GM23338 (cell line): Measurements from ENCODE around the gene ANTXR1.

ENCODE experiments used
- CREB1 ChIP-seq: fragments of 250-450 bp; sonication (Bioruptor Pico); IDR thresholded peaks from 2 replicates; pipeline ENCODE4 v1.5.0; 2020; ENCODE audit warnings: low read depth, mild to moderate bottlenecking, moderate library complexity
- JUNB ChIP-seq: IDR thresholded peaks from one replicate; pipeline ENCODE4 v1.6.1; 2016; ENCODE audit warnings: antibody characterized with exemption; ENCODE audit not compliant: unreplicated experiment
- TF ChIP-seq, protein P1 (sequence below), 2 experiments: fragments of 200-600 bp in 1 of 2; sonication (generic) in 1 of 2; conservative IDR thresholded peaks; 2 replicates each; pipeline versions ENCODE4 v1.5.1 to v1.6.1; 2016 to 2017; ENCODE audit warnings: antibody characterized with exemption in 2 of 2, low read depth in 2 of 2, mild to moderate bottlenecking in 2 of 2, moderate library complexity in 1 of 2

DNA sequence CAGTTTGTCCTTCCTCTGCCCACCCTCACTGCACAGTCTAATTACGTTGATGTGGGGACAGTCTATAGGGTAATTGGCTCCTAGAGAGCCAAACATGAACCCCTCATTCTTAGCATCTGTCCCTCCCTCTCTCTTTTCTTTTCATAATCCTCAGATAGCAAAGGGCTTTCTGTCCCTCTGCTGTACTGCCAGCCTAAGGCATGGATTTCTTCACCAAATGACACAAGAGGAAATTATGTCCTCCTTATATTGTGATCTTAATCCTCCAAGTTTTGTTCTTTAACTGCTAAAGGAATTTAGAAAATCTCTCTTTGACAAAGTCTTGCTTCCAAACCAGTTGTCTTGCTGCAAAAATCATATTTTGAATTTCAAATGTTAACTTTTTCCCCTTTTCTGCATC, 18.5 kb downstream of the ANTXR1 start:
- TF ChIP-seq, protein P1, sequence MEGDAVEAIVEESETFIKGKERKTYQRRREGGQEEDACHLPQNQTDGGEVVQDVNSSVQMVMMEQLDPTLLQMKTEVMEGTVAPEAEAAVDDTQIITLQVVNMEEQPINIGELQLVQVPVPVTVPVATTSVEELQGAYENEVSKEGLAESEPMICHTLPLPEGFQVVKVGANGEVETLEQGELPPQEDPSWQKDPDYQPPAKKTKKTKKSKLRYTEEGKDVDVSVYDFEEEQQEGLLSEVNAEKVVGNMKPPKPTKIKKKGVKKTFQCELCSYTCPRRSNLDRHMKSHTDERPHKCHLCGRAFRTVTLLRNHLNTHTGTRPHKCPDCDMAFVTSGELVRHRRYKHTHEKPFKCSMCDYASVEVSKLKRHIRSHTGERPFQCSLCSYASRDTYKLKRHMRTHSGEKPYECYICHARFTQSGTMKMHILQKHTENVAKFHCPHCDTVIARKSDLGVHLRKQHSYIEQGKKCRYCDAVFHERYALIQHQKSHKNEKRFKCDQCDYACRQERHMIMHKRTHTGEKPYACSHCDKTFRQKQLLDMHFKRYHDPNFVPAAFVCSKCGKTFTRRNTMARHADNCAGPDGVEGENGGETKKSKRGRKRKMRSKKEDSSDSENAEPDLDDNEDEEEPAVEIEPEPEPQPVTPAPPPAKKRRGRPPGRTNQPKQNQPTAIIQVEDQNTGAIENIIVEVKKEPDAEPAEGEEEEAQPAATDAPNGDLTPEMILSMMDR (conservative IDR thresholded peaks at IDR 0.05; ENCODE audit: low read depth in 2 of 2) = no peak
- no peak for TF ChIP-seq JUNB
- no peak for TF ChIP-seq CREB1 (CRISPR knock-in tag)
